Keratinocyte (primary cell): ENCODE measurements around the gene AFDN. TPM values are rescaled to one million over a fixed set of nuclear protein-coding genes. Genes with fewer than 3 reads are reported as not detected.

Experiments used
- DNase-seq: peaks from one replicate; pipeline ENCODE4 v3.0.0-alpha.2; 2011; ENCODE audit warnings: low read depth, missing footprints, low spot score
- FAIRE-seq: peaks from 2 replicates; lab custom pipeline; 2011; peaks lifted over from hg19 to GRCh38; lab: Jason Lieb, UNC
- H2AFZ ChIP-seq: 2 replicates; pipeline ENCODE4 v1.6.0; 2012; ENCODE audit warnings: low read length, control low read depth, inconsistent platforms; ENCODE audit not compliant: control insufficient read depth
- H3K27ac ChIP-seq: 2 replicates; pipeline ENCODE4 v1.5.1; 2011; ENCODE audit warnings: low read length; ENCODE audit not compliant: control insufficient read depth, insufficient read depth
- H3K27me3 ChIP-seq: 3 replicates; pipeline ENCODE4 v1.6.0; 2011; ENCODE audit warnings: low read length; ENCODE audit not compliant: control insufficient read depth, insufficient read depth; ENCODE audit errors: extremely low read depth
- H3K36me3 ChIP-seq, 2 experiments: 2 replicates in 1 of 2; 3 replicates in 1 of 2; pipeline ENCODE4 v1.5.1; 2011; ENCODE audit warnings: low read length in 2 of 2, mild to moderate bottlenecking in 1 of 2; ENCODE audit not compliant: control insufficient read depth in 2 of 2, insufficient read depth in 2 of 2; ENCODE audit errors: extremely low read depth in 1 of 2
- H3K4me1 ChIP-seq: 3 replicates; pipeline ENCODE4 v1.5.1; 2011; ENCODE audit warnings: low read length; ENCODE audit not compliant: control insufficient read depth, insufficient read depth; ENCODE audit errors: extremely low read depth
- H3K4me2 ChIP-seq: 3 replicates; pipeline ENCODE4 v1.6.0; 2011; ENCODE audit warnings: low read depth, low read length; ENCODE audit not compliant: control insufficient read depth, insufficient read depth; ENCODE audit errors: extremely low read depth
- H3K4me3 ChIP-seq, 3 experiments: fragments of 200-600 bp in 1 of 3; sonication (generic) in 1 of 3; 2 replicates in 2 of 3; 3 replicates in 1 of 3; pipeline ENCODE4 v1.5.1; 2011 to 2016; ENCODE audit warnings: low read length in 3 of 3, mild to moderate bottlenecking in 3 of 3, control low read depth in 2 of 3, inconsistent platforms in 1 of 3, low read depth in 1 of 3, mixed read lengths in 1 of 3, mixed run types in 1 of 3, moderate library complexity in 1 of 3; ENCODE audit not compliant: control insufficient read depth in 2 of 3, insufficient read depth in 2 of 3; ENCODE audit errors: extremely low read depth in 1 of 3
- H3K79me2 ChIP-seq: 2 replicates; pipeline ENCODE4 v1.6.0; 2012; ENCODE audit warnings: low read length; ENCODE audit not compliant: control insufficient read depth, insufficient read depth
- H3K9ac ChIP-seq: 3 replicates; pipeline ENCODE4 v1.6.0; 2011; ENCODE audit warnings: low read length; ENCODE audit not compliant: control insufficient read depth, insufficient read depth; ENCODE audit errors: extremely low read depth
- H3K9me1 ChIP-seq: 3 replicates; pipeline ENCODE4 v1.6.0; 2011; ENCODE audit warnings: low read length; ENCODE audit not compliant: control insufficient read depth, insufficient read depth; ENCODE audit errors: extremely low read depth
- H3K9me3 ChIP-seq: 2 replicates; pipeline ENCODE4 v1.5.1; 2012; ENCODE audit warnings: low read depth, low read length; ENCODE audit not compliant: control insufficient read depth
- H4K20me1 ChIP-seq: 3 replicates; pipeline ENCODE4 v1.6.0; 2011; ENCODE audit warnings: low read length; ENCODE audit not compliant: control insufficient read depth, insufficient read depth; ENCODE audit errors: extremely low read depth
- EZH2 ChIP-seq: IDR thresholded peaks from one replicate; pipeline ENCODE4 v1.6.1; 2012; ENCODE audit warnings: inconsistent platforms, mild to moderate bottlenecking, low read length, moderate library complexity
- dilution Hi-C: fragments of 300-500 bp; cut with MboI; formaldehyde crosslinking; loops from one replicate; pipeline ENCODE4 v1.7.0; 2020; ENCODE audit warnings: low sequenced_read_pairs; ENCODE audit not compliant: extremely low pct_ligation_motif_present
- polyA plus RNA-seq, 5 experiments: library from polyadenylated mRNA; depleted of rRNA in 3 of 5; stranded (reverse) in 3 of 5; stranded (forward) in 1 of 5; unstranded in 1 of 5; fragments of >200 nt; gene quantifications; 1 replicate in 1 of 5; 2 replicates in 3 of 5; 3 replicates in 1 of 5; pipeline versions ENCODE4 v1.2.1 to v1.2.3, GENCODE V29; 2011 to 2012; ENCODE audit warnings: missing spikeins in 2 of 5, low read depth in 1 of 5, low replicate concordance in 1 of 5
- TF ChIP-seq, protein P1 (sequence below), 3 experiments: IDR thresholded peaks in 1 of 3; conservative IDR thresholded peaks in 1 of 3; optimal IDR thresholded peaks in 1 of 3; 2 replicates in 2 of 3; 3 replicates in 1 of 3; pipeline versions ENCODE3 to v1.5.1; 2011; ENCODE audit warnings: low read length in 3 of 3, mild to moderate bottlenecking in 3 of 3, moderate library complexity in 2 of 3, control low read depth in 1 of 3, inconsistent platforms in 1 of 3; ENCODE audit not compliant: insufficient read depth in 2 of 3; ENCODE audit errors: extremely low read depth in 1 of 3

Gene AFDN
- polyA plus RNA-seq, 1 donor (not counting 4 experiments of a cell fraction or from before 2014, with no cell fraction given): 46.5 TPM

DNA sequence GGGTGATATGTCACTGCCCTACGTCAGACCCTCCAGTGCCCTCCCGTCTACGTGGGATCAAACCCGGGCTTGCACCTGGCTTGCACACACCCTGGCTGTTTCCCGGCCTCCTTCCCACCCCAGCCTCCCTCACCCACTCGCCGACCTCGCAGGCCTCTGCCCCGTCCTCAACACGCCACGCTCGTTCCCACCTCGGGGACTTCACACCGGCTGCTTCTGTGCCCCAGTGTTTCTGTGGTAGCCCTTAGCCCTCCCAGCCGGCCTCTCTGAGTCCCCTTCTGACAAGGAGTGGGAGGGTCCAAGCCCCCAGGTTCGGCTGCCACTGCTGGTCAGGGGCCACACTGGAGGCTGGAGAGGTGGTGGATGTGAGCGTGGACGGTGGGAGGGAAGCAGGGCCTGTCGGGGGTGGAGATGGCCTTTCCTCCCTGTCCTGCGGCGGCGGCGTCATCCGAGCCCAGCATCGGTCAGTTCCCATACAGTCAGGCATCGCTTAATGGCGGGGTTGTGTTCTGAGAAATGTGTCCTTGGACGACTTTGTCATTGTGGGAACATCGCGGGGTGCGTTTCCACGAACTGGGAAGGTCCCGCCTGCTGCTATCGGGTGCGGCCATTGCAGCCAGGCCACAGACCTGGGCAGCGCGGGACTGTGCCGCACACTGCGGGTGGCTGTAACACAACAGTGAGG lies 159.3 kb downstream of the AFDN start:
- Histone ChIP-seq H3K79me2 (no peaks in the 10 kb centered on the region), H3K9me1 (no peaks in the 10 kb centered on the region), H3K27ac (no peak overlapping the region), H4K20me1 (no peaks in the 10 kb centered on the region), H3K9ac (no peak overlapping the region), H3K4me2 (no peak overlapping the region), H3K9me3 (peaks cover 5% of the 10 kb centered on the region), H3K4me3 (no peak overlapping the region), H3K27me3 (no peaks in the 10 kb centered on the region), H3K36me3 (no peaks in the 10 kb centered on the region), H3K4me1 (no peaks in the 10 kb centered on the region), H2AFZ (no peak overlapping the region)
- TF ChIP-seq EZH2: no peak
- TF ChIP-seq, protein P1, sequence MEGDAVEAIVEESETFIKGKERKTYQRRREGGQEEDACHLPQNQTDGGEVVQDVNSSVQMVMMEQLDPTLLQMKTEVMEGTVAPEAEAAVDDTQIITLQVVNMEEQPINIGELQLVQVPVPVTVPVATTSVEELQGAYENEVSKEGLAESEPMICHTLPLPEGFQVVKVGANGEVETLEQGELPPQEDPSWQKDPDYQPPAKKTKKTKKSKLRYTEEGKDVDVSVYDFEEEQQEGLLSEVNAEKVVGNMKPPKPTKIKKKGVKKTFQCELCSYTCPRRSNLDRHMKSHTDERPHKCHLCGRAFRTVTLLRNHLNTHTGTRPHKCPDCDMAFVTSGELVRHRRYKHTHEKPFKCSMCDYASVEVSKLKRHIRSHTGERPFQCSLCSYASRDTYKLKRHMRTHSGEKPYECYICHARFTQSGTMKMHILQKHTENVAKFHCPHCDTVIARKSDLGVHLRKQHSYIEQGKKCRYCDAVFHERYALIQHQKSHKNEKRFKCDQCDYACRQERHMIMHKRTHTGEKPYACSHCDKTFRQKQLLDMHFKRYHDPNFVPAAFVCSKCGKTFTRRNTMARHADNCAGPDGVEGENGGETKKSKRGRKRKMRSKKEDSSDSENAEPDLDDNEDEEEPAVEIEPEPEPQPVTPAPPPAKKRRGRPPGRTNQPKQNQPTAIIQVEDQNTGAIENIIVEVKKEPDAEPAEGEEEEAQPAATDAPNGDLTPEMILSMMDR (optimal IDR thresholded peaks at IDR 0.05 in 1 of 3, IDR thresholded peaks at IDR 0.05 in 1 of 3, conservative IDR thresholded peaks at IDR 0.05 in 1 of 3; ENCODE audit: extremely low read depth in 1 of 3, insufficient read depth in 2 of 3, low read length in 3 of 3): no peak
- FAIRE-seq: no peak
- dilution Hi-C loops: no loop called here
- DNase-seq: no peak

- Histone ChIP-seq H3K4me2 (no peak overlapping the region), H3K27me3 (no peaks in the 10 kb centered on the region), H4K20me1 (no peaks in the 10 kb centered on the region), H3K27ac (no peak overlapping the region), H3K9me3 (peaks cover 5% of the 10 kb centered on the region), H3K4me3 (no peak overlapping the region), H3K9me1 (no peaks in the 10 kb centered on the region), H3K9ac (no peak overlapping the region), H3K79me2 (no peaks in the 10 kb centered on the region), H2AFZ (no peak overlapping the region), H3K4me1 (no peaks in the 10 kb centered on the region), H3K36me3 (no peaks in the 10 kb centered on the region)
- FAIRE-seq: no peak
- TF ChIP-seq, protein P1 (optimal IDR thresholded peaks at IDR 0.05 in 1 of 3, IDR thresholded peaks at IDR 0.05 in 1 of 3, conservative IDR thresholded peaks at IDR 0.05 in 1 of 3; ENCODE audit: extremely low read depth in 1 of 3, insufficient read depth in 2 of 3, low read length in 3 of 3): no peak
- TF ChIP-seq EZH2: no peak
- dilution Hi-C loops: no loop called here
- DNase-seq: no peak
These were observed 160.9 kb downstream of the AFDN start for GRCh38 chr6:167987396-167988153.
